NCI-H1417 treated with DMSO at 0.1 percent for 48 hours (cell line): ENCODE data around the gene SSR2.

Experiments
- DNase-seq: peaks from one replicate; lab custom pipeline; 2025; lab: John Stamatoyannopoulos, UW

Gene SSR2

GRCh38 chr1:156020293-156021092, at the start of gene SSR2:
Gene SSR2 (minus strand): TSS chr1:156020951. CDS start chr1:156020167, 784 bp downstream.
- peak; percentile 48 for DNase-seq

DNA sequence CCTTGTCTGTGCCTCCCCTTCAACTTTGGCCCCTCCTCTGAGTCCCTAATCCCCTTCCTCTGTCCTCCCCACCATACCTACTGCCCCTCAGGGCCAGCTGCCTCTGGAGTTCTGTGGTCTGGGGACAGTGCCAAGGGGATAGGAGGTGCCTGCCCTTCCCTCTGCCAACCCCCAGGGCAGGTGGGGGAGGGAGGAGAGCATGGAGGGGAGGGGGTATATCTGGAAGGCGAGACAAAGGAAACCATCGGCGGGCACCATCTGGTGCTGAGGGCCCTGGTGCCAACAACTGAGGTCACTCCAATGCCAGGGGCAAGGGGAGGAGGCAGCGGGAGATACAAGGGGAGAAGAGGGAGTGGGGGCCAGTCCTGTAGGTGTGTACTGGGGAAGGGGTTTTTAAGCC, 49.8 kb upstream of the SSR2 start:
- DNase-seq: no peak

GRCh38 chr1:156069490-156070455, 49.0 kb upstream of the SSR2 start:
- DNase-seq: no peak

GRCh38 chr1:156067262-156067661, 46.5 kb upstream of the SSR2 start:
- DNase-seq: no peak

DNA sequence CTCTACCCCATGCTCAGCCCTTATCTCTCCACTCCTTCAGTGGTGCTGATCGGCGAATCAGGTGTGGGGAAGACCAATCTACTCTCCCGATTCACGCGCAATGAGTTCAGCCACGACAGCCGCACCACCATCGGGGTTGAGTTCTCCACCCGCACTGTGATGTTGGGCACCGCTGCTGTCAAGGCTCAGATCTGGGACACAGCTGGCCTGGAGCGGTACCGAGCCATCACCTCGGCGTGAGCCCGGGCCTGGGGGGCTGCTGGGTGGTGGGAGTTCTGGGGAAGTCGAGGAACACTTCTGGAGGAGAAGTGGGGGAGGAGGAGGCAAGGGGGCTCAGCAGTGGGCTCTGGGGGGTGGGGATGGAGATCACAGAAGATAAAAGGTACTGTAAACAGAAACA, 45.1 kb upstream of the SSR2 start:
- DNase-seq: no peak

GRCh38 chr1:156065212-156065611, 44.5 kb upstream of the SSR2 start:
- DNase-seq: no peak

GRCh38 chr1:156064615-156065014, 43.9 kb upstream of the SSR2 start:
- DNase-seq: no peak

GRCh38 chr1:156063997-156064285, 43.2 kb upstream of the SSR2 start:
- DNase-seq: no peak

DNA sequence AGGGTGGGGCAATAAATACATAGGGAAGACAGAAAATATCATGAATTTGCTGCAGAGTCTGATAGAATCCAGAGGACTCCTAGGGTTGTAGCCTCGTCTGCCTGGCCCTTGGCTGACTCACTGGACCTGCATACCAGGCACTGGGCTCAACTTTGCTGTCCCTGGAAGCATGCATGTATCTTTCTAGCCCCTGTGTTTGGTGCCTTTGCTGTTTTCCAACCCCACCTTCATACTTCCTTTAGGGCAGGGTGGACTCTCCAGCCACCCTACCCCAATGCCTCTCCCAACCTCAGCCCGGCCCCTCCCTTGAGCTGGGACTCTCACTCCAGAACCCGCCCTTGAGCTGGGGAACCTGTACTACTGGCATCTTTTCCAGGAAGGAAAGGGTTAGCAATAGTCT, 41.4 kb upstream of the SSR2 start:
- DNase-seq: no peak

DNA sequence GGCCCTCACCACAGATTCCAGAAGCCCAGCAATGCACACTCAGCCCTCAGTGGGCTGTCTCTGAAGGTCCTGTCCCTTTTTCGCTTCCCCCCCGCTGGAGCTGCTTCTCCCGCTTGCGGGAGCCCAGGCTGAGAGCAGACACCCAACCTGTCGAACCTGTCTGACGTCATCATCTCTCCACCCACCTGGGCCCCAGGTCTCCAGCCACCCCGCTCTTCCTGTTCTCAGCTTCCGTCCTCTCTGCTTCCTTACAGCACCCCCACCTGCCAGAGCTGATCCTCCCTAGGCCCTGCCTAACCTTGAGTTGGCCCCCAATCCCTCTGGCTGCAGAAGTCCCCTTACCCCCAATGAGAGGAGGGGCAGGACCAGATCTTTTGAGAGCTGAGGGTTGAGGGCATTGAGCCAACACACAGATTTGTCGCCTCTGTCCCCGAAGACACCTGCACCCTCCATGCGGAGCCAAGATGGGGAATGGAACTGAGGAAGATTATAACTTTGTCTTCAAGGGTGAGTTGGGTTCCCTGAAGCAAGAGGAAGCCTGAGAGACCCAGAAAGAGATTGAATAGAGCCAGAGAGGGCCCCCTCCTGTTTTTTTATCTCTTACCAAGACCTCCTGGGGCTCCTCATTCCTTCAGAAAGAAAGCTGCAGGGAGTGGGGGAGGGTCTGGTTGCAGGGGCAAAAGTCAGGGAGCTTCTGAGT, 40.3 kb upstream of the SSR2 start, which contains the start of gene RAB25:
TSS of gene RAB25 (plus strand) at position 224 of the 700 bp plus-strand sequence. CDS start at position 465, 241 bp downstream.
- DNase-seq: no peak

DNA sequence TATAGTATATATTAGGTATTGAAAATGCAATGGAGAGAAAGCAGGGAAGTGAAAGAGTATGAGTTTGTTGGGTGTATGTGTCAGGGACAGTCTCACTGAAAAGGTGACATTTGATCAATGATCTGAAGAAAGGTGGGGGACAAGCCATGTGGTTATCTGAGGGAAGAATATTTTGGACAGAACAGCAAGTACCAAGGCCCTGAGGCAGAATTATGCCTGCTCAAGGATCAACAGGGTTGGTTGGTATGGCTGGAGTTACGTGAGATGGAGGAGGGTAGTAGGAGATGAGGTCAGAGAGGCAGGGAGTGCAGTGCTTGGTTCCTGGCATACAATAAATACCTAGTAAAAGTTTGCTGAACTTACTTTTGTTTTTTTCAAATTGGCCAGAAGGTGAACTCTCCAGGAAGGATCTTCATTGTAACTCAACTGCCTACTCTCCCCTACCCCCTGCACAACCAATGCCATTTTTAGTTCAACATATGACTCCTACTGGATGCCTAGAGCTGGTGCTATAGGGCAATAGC, 35.6 kb upstream of the SSR2 start:
- no peak for DNase-seq

- DNase-seq: no peak
Measured at GRCh38 chr1:156055281-156056048, 34.7 kb upstream of the SSR2 start.

- DNase-seq: peak; percentile 91
Measured at GRCh38 chr1:156054500-156055280, 33.9 kb upstream of the SSR2 start, which contains the start of gene LAMTOR2. Gene LAMTOR2 (plus strand): TSS chr1:156054782. CDS start chr1:156054890, 108 bp downstream.

DNA sequence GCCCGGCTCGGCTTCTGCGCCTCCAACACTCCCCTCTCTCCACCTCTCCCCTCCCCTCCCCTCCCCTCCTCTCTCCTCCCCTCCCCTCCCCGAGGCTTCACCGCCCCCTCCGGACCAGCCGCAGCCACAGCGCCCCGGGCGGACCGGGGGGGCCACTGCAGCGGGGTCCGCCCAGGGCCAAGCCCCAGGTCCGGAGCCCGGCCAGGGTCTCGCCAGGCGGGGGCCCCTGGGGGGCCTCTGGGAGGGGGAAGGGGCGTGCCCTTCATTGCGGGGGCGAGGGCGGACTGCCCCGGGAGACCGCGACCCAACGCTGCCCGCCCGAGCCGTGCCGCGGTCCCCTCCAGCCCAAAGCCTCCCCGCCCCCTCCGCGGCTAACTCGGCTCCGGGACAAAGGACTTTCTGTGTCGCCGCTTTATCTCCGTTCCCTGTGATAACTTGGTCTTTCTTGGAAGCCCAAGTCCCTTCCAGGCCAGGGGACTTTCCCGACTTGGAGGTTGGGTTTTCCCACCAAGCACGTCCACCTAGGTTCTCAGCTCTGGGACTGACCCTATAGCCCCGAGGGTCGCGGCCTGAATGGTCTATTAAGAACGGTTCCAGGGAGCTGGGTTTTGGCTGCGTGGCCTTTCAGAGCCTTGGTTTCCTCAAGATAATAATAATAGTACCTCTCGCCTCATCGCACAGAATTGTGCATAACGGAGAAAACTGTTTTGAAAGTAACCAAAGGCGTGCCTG, 33.2 kb upstream of the SSR2 start, which contains the start of gene UBQLN4:
TSS of gene UBQLN4 (minus strand) at position 31 of the 732 bp plus-strand sequence. CDS start 97 bp downstream, outside the sequence.
- no peak for DNase-seq

DNA sequence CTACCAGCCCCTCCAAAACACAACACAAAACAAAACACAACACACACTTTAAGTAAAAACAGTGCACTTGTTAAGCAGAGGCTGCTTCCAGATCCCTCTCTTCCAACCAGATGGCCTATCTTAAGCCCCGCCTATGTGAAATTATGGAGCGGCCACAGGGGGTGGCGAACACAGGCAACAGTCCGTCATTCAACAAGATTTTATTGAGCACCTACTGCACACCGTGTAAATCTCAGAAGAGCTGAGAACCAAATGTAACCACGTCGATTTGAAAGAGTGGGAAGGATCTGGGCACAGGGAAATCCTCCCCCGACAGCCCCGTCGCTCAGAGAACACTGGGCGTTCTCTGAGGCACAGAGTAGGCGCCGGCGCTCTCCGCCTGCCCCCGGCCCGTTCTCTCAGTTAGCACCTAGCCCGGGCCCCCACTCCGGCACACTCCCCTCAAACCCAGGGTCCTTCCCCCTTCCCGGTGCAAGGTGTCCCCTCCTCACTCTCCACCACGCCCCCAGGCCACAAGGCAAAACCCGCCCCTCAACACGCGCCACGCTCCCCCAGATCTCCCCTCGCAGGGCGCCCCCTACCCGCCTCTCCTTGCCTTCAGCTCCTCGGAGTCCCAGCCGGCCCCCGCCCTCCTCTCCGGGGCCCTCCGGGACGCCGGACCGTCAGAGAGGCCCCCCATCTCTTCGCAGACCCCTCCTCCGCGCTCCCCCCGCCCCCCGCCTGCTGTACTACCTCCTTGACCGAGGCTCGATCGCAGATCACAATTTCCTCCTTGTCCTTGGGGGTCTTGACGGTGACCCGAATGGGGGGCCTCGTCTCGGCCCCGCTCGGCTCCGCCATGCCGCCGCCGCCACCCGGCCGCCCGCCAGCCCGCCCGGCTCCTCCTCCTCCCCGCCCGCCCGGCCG, 32.4 kb upstream of the SSR2 start:
- DNase-seq: no peak

- no peak for DNase-seq
Measured at GRCh38 chr1:156051011-156051725, 30.4 kb upstream of the SSR2 start.

- DNase-seq: no peak
Measured at GRCh38 chr1:156050376-156050775, 29.6 kb upstream of the SSR2 start.
